Measurements from ENCODE around the gene SPSB4. TPM values are rescaled to one million over a fixed set of nuclear protein-coding genes. Genes with fewer than 3 reads are reported as not detected.
A peak's percentile ranks its signal among the peaks of the same experiment; 100 is the strongest.

The SPSB4 gene
- total RNA-seq, 1 donor from 2014 or later: 1.2 TPM

- TF ChIP-seq, protein P1, sequence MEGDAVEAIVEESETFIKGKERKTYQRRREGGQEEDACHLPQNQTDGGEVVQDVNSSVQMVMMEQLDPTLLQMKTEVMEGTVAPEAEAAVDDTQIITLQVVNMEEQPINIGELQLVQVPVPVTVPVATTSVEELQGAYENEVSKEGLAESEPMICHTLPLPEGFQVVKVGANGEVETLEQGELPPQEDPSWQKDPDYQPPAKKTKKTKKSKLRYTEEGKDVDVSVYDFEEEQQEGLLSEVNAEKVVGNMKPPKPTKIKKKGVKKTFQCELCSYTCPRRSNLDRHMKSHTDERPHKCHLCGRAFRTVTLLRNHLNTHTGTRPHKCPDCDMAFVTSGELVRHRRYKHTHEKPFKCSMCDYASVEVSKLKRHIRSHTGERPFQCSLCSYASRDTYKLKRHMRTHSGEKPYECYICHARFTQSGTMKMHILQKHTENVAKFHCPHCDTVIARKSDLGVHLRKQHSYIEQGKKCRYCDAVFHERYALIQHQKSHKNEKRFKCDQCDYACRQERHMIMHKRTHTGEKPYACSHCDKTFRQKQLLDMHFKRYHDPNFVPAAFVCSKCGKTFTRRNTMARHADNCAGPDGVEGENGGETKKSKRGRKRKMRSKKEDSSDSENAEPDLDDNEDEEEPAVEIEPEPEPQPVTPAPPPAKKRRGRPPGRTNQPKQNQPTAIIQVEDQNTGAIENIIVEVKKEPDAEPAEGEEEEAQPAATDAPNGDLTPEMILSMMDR (IDR thresholded peaks at IDR 0.05): no peak
Observed at GRCh38 chr3:141150081-141150830, 99.1 kb downstream of the SPSB4 start.

GRCh38 chr3:141150931-141151330 lies 99.8 kb downstream of the SPSB4 start:
- no peak for ATAC-seq

More at GRCh38 chr3:141150081-141150830, 99.1 kb downstream of the SPSB4 start:
- DNase-seq (no peak), ATAC-seq (no peak)
- intact Hi-C loops (cut with DNase I): no loop called here
- no peaks in the 10 kb centered on the region for H3K27me3 ChIP-seq
- no peaks in the 10 kb centered on the region for H3K9me3 ChIP-seq
- H3K4me1 ChIP-seq: no peaks in the 10 kb centered on the region
- H3K4me3 ChIP-seq: no peak overlapping the region
- no peak overlapping the region for H3K27ac ChIP-seq
- no peaks in the 10 kb centered on the region for H3K36me3 ChIP-seq

DNA sequence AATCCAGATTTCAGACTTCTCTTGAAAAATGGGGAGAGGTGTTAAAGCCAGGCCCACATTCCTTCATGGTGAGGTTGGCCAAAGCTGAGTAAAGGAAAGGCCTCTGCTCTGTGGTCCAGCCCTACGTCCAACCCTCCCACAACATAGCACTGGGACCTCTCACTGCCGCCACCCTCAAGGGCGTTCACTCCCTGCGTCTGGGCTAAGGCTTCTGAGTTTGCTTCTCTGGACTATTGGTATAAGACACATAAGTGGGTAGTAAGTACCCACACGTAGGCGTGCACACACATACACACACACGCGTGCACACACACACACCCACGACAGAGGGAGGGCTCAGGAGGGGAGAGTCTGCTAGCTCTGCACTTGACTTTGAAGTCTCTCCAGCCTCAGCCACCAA lies 100.3 kb downstream of the SPSB4 start:
- DNase-seq (no peak), ATAC-seq (peak; percentile 70)

More at GRCh38 chr3:141150931-141151330, 99.8 kb downstream of the SPSB4 start:
- no peak for DNase-seq
- Histone ChIP-seq H3K4me1 (no peaks in the 10 kb centered on the region), H3K4me3 (no peak overlapping the region), H3K9me3 (no peaks in the 10 kb centered on the region), H3K36me3 (no peaks in the 10 kb centered on the region), H3K27me3 (no peaks in the 10 kb centered on the region), H3K27ac (no peak overlapping the region)
- intact Hi-C loops (cut with DNase I): no loop called here
- TF ChIP-seq, protein P1 (IDR thresholded peaks at IDR 0.05): no peak

GRCh38 chr3:141152130-141152529 lies 101.0 kb downstream of the SPSB4 start:
- no peak for DNase-seq

More for the DNA sequence above, 100.3 kb downstream of the SPSB4 start:
- Histone ChIP-seq H3K4me1 (no peaks in the 10 kb centered on the region), H3K4me3 (no peak overlapping the region), H3K27ac (no peak overlapping the region), H3K27me3 (no peaks in the 10 kb centered on the region), H3K9me3 (no peaks in the 10 kb centered on the region), H3K36me3 (no peaks in the 10 kb centered on the region)
- intact Hi-C loops (cut with DNase I): no loop called here
- TF ChIP-seq, protein P1 (IDR thresholded peaks at IDR 0.05): no peak

DNA sequence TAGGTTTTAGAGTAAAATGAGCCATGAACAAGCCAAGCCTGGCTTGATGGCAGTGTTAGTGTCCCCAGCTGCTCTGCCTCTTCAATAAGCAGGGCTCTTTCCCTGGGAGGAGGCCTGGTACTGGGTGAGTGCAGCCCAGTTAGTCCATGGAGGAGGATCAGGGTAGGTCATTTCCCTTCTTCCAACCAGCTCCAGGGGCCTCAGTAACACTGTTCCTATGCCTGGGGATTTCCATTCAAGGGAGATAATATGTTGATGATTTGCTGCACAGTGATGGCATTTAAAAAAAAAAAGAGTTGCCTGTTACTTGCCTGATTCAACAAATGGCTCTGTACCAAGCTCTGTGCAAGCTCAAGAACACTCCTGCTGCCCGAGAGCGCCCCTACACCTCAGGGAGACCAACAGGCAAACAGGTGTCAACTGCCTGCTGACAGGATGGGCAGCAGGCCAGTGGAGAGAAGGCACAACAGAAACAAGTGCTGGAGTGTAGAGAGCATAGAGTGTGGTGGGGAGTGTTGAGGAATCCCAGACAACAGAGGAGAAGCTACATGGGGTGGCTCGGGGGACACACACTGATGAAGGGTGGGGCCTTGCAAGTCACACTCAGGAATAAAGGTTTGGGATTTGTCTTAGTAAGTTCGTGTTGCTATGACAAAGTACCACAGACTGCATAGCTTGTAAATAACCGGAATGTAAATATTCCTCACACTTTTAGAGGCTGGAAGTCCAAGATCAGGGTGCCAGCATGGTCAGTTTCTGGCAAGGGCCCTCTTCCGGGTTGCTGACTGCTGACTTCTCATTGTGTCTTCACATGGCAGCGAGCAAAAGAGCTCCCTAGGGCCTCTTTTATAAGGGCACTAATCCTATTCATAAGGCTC lies 101.9 kb downstream of the SPSB4 start:
- TF ChIP-seq, protein P1 (IDR thresholded peaks at IDR 0.05): no peak
- no peak overlapping the region for H3K4me3 ChIP-seq
- no peaks in the 10 kb centered on the region for H3K27me3 ChIP-seq
- H3K36me3 ChIP-seq: no peaks in the 10 kb centered on the region
- no peak for DNase-seq
- intact Hi-C loops (cut with DNase I): no loop called here
- H3K4me1 ChIP-seq: no peaks in the 10 kb centered on the region
- no peaks in the 10 kb centered on the region for H3K9me3 ChIP-seq
- no peak overlapping the region for H3K27ac ChIP-seq
- ATAC-seq: no peak

More at GRCh38 chr3:141152130-141152529, 101.0 kb downstream of the SPSB4 start:
- Histone ChIP-seq H3K27me3 (no peaks in the 10 kb centered on the region), H3K9me3 (no peaks in the 10 kb centered on the region), H3K4me1 (no peaks in the 10 kb centered on the region), H3K27ac (no peak overlapping the region), H3K4me3 (no peak overlapping the region), H3K36me3 (no peaks in the 10 kb centered on the region)
- TF ChIP-seq, protein P1 (IDR thresholded peaks at IDR 0.05): no peak
- intact Hi-C loops (cut with DNase I): no loop called here
- ATAC-seq: no peak
